GM19099 (cell line): Measurements from ENCODE around the gene CAPN5.

ENCODE experiments used
- POLR2A ChIP-seq: IDR thresholded peaks from 3 replicates; pipeline ENCODE4 v1.6.1; 2011; ENCODE audit warnings: low read depth; ENCODE audit not compliant: insufficient read length; ENCODE audit errors: extremely low read depth

The CAPN5 gene

DNA sequence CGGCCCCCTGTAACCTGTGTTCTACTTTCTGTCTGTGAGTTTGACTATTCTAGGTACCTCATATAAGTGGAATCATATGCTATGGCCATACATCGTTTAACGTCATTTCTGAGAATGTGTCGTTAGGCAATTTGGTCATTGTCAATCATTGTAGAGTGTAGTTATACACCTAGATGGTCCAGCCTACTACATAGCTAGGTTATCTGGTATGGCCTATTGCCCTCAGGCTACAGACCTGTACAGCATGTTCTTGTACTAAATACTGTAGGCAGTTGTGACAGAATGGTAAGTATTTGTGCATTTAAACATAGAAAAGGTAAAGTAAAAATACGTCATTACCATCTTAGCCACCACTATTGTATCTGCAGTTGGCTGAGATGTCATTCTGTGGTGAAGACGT is 96.5 kb downstream of the CAPN5 start:
- no peak for TF ChIP-seq POLR2A

DNA sequence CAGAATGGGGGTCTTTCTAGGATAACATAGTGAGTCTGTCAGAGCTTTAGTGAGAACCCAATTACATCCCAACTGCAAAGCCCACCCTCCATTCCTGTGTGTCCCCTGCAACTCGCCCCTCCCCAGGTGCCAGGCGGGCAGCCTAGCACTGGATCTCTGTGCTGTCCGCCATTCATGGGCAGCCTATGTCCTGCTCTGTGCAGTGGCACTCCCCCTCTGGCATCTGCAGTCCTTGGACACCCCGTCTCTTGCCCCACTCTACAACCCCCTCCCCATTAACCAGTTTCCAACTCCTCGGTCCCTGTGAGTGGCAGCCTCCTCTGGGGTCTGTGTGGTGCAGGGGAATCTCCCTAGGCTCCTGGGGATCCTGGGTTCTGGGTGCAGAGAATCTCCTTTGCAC is 98.3 kb downstream of the CAPN5 start:
- TF ChIP-seq POLR2A, result no peak

GRCh38 chr11:77166021-77166420 is 99.2 kb downstream of the CAPN5 start:
- TF ChIP-seq POLR2A, result no peak

DNA sequence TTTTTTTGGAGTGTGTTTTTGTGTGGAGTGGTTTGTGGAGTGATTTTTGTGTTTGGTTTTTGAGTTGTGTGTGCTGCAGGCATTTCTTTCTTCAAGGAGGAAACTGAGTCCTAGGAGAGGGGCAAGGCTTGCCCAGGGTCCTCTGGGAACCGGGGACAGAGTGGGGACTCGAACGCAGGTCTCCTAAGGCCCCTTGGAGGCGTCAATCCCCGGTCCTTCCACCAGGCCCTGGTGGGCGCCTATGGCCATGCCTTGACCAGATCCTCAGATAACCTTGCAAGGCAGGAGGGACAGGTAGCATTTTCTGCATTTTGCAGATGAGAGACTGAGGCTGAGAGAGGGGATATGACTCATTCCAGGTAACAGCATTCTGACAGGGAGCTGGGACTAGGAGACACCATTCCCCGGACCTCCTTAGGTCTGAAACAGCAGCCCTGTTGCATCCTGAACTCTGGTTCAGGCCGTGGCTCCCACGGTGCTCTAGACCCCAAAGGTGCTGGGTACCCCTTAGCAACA is 100.4 kb downstream of the CAPN5 start:
- TF ChIP-seq POLR2A, result no peak

DNA sequence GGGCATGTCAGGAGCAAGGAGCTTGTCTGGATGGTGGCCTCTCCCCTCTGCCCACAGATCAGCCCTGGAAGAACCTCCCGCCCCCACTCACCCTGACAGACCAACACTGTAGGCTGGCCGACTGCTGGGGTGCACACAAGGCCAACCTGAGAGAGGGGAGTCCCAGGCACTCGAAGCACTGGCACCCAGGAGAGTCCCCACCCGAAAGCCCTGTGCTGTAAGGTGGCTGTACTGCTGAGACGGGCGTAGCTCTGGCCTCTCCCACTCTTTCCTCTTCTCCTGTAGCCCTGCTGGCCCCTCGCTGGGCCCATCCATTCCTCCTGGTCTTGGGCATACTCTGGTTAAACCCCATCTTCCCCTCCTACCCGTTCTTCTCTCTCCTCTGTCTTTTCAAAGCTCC is 101.0 kb downstream of the CAPN5 start:
- no peak for TF ChIP-seq POLR2A

GRCh38 chr11:77170107-77170506 is 103.3 kb downstream of the CAPN5 start:
- TF ChIP-seq POLR2A, result no peak

DNA sequence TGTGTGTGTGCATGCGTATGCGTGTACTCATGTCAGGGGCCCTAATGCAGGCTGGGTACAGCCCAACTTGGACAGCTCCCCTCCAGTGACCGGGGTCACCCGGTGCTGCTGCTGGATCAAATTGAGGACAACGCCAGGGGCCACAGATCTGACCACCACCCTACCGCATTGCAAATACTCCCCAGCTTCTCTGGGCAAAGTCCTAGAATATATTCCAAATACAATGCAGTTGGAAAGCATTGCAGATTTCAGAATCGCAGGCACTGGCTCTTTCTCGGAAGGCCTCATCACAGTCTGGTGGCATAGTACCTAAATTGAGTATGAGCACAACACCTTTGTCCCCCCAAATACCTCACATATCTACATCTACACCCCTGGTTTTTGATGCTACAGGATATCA is 104.5 kb downstream of the CAPN5 start:
- TF ChIP-seq POLR2A, result no peak

GRCh38 chr11:77171885-77172665 is 105.3 kb downstream of the CAPN5 start:
- no peak for TF ChIP-seq POLR2A

DNA sequence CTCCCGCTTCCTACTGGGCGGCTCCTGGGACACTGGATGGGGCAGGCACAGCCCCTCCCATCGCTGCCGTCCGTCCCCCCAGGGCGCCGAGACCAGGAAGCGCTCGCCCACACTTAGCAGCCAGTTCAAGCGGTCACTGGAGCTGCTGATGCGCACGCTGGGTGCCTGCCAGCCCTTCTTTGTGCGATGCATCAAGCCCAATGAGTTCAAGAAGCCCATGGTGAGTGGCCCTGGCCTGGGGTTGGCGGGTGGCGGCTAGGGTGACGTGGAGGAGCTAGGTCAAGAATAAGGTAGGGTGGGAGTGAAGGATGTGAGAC is 105.9 kb downstream of the CAPN5 start:
- no peak for TF ChIP-seq POLR2A

GRCh38 chr11:77173494-77173893 is 106.7 kb downstream of the CAPN5 start:
- TF ChIP-seq POLR2A, result no peak

DNA sequence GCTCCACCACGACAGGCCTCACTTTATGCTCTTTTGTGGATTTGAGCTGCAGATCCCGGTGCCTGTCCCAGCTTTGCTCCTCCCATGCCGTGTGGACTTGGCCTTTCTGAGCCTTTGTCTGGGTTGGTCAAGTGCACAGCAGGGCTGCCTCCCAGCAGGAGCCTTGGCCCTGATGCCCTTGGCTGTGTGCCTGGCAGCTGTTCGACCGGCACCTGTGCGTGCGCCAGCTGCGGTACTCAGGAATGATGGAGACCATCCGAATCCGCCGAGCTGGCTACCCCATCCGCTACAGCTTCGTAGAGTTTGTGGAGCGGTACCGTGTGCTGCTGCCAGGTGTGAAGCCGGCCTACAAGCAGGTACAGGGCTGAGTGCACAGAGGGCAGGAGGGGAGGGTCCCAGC is 107.8 kb downstream of the CAPN5 start:
- no peak for TF ChIP-seq POLR2A

DNA sequence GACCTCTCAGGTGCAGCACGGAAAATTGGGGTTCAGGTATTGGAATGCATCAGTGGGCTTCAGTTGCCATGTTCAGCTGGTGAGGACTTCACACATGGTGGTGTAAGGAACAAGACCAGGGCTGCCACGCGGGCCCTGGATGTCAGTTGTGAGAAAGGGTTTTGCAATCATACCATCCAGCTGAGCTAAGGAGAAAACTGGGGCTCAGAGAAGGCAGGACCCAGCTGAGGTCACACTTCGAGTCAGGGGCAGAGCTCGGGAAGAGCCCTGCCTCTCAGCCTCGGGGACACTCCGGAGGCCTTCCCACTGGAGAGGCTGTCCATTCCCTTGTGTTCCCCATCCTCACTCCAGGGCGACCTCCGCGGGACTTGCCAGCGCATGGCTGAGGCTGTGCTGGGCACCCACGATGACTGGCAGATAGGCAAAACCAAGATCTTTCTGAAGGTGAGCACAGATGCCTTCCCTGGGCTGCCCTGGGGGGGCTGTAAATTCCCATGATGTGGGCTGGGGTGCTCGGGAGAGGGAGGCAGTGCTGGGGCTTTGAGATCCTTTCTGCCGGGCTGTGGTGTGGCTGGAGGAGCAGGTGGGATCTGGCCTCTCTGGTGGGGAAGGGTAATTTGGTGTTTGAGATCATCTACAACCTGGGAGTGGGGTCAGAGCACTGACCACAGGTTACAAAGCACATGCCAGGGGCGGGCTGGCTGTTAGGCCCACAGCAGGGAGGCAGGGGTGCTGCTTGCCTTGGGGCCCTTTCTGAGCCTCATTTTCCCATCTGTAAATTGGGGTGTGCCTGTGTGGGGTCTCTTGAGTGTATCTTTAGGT is 108.5 kb downstream of the CAPN5 start:
- no peak for TF ChIP-seq POLR2A
